ENCODE results near the gene CASTOR2.
"Not testable (repeated sequence)": the region's sequence is repeated elsewhere in the genome, so short reads cannot be mapped to it uniquely, and the experiment has no call there.

Gene CASTOR2

DNA sequence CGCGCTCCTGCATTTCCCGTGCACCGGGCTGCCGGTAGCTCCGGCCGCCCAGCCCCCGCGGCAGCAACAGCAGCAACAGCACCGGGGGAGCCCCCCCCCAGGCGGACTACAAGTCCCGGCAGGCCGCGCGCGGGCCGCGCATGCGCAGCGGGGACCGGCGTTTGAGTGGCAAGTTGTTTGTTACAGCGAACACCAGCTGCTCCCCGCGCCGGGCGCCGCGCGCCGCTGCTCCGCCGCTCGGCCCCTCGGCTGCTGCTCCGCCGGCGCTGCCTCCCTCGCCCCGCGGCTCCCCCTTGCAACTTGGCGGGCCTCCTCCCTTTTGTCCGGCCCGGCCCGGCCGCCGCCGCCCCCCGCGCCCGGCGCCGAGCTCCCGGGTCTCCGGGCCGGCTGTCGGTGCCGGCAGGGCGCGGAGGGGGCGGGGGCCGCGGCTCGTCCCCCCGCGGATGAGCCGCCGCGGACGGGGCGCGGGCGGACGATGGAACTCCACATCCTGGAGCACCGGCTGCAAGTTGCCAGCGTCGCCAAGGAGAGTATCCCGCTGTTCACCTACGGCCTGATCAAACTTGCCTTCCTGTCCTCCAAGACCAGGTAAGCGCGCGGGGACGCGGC is at the start of gene CASTOR2:
Gene CASTOR2 (plus strand): TSS at position 195 of the 609 bp plus-strand sequence. CDS start 281 bp downstream, at position 476.
- not testable (repeated sequence) for DNase-seq

DNA sequence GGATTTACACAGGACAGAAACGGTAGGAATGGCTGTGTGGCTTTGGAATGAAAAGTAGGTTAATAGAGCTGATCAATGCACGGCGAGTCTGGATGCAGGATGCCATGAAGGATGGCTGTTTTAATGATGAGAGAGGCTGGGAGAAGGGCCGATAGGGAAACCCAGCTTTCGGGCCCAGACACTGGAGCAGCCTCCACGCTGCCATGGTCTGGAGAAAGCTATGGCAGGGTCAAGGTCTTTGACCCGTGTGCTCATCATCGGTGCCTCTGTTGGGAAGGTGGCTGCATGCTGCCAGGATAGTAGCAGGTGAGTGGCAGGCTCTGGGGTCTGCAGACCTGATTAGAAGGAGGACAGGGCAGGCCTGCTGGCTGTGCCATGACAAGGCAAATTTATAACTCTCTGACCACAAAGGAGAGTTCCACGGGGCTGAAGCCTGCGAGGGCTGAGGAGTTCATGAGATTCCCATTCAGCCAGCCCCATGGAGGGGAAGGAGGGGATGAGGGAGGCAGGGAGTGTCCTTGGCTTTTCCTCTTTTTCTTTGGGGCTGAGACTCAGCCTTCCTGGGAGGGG is 42.1 kb upstream of the CASTOR2 start:
- not testable (repeated sequence) for DNase-seq

DNA sequence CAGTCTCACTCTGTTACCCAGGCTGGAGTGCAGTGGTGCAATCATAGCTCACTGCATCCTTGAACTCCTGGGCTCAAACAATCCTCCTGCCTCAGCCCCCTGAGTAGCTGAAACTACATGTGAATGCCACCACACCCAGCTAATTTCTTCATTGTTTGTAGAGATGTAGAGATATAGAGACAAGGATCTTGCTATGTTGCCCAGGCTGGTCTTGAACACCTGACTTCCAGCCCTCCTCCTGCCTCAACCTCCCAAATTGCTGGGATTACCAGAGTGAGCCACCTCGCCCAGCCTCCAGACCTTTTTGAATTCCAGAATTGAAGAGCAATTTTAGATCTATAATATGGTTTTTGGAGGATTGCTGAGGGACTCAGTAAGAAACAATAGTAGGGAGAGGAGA is 40.9 kb upstream of the CASTOR2 start:
- DNase-seq, result not testable (repeated sequence)

DNA sequence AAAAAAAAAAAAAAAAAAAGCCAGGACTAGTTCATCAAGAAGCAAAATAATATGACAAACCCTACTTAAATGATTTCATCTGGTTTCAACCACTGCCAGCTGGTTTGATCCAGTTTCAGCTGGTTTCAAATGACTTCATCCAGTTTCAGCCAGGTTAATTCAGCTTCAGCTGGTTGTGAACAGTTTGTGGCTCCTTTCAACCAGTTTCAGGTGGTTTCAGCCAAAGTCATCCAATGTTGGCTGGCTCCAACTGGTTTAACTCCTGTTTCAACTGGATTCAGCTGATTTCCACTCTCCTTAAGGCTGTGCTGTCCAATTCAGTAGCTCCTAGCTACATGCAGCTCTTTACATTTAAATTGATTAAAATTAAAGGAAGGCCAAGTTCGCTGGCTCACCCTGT is 37.5 kb upstream of the CASTOR2 start:
- DNase-seq, result not testable (repeated sequence)

DNA sequence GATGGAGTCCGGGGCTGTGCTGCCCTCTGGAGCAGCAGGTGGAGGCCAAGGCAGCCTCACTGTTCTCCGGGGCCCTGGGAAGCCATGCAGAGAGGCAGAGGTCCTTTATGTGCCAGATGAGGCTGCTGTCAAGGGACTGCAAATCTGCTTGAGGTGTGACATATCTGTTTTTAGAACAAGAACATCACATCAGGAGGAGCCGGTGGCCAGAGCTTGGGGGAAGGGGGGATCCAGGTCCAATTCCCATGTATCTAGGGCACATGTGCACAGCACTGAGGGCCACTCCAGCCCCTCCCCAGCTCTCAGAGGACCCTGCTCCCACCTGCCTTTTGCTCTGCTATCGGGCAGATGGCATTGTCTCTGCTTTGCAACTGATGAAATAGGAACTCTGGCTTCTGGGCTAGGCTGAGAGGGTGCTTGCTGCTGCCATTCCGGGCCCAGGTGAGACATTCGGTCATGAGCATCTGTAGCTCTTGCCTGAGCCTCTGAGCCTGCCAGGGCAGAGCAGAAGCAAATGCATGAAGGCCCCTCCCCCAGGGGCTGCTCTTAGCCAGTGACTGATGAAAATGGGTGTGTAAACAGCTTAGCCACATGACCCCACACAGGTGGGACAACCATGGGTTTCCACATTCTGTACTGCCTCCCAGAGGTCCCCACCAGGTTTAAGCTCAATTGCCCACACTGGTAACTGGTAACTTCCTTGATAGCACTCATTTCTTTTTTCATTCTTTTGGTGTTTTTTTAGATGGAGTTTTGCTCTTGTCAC is 32.8 kb upstream of the CASTOR2 start:
- not testable (repeated sequence) for DNase-seq

DNA sequence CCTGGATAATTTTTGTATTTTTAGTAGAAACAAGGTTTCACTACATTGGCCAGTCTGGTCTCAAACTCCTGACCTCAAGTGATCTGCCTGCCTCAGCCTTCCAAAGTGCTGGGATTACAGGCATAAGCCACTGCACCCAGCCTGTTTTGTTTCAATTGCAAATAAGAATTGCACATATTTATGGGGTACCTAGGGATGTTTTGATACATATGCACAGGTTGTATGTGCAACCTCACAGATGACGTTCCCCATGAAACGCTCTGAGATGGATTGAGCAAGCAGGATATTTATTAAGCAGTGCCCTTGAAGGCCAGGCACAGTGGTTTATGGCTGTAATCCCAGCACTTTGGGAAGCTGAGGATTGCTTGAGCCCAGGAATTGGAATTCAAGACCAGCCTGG is 25.1 kb upstream of the CASTOR2 start:
- DNase-seq, result not testable (repeated sequence)

DNA sequence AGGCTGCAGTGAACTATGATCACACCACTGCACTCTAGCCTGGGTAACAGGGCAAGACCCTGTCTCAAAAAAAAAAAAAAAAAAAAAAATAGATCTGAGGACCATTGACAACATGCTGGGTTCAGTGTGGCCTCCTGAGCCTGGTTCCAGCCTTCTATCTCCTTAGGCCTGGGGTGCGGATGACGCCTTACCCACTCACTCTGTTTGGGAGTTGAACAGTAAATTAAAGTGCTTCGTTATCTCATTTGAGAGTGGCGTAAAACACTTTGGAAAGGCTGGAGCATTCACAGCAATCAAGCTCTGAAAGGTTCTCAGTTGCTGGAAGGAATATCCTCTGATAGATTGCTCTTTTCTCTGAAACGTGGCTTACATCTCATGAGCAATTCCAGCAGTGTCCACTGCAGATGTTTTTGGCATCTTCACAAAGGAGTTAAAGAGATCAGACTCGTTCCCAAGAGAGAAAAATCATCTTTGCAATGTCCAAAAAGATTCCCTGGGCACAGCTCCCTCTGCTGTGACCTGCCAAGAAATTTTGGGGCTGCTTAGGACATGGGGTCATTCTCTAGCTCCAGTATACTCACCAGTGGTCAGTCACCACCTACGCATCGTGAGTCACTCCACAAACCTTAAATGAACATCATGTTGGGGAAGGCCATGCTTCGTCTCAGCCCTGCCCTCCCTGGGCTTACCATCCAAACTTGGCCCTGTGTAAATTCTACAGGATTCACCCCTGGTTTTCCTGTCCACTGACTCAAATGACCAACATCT is 23.0 kb upstream of the CASTOR2 start:
- not testable (repeated sequence) for DNase-seq

DNA sequence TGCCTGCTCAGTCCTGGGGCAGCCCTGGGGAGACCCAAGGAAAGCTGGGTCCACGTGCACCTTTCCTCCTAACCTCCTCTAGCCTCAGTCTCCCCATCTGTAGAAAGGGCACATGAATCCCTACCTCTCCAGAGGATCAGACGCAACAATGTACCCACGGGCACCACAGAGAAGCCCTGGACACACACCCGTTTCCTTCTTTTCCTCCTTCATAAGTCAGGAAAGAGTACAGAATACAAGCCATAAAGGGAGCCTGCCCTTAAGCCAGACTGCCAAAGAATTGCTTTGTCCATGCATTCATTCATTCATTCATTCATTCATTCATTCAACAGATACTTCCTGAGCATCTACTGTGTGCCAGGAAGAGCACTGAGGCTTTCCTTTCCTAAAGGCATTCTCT is 20.6 kb upstream of the CASTOR2 start:
- DNase-seq, result not testable (repeated sequence)

DNA sequence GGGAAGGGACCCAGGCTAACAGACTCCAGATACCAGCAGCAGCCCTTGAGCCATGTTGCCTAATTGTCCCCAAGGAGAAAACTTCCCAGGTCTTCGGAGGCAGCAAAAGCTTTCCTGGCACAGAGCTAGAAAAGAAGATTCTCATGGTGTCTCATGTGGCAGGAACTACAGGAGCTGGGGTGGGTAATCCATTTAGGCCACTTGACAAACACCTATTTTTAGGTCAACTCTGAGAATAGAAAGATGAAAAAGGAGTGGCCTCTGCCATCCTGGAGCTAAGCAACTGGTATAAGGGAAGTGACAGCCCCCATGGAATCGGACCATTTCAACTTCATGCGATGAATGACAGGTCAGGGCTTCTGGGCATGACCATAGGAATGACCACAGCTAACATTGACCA is 16.8 kb upstream of the CASTOR2 start:
- not testable (repeated sequence) for DNase-seq

DNA sequence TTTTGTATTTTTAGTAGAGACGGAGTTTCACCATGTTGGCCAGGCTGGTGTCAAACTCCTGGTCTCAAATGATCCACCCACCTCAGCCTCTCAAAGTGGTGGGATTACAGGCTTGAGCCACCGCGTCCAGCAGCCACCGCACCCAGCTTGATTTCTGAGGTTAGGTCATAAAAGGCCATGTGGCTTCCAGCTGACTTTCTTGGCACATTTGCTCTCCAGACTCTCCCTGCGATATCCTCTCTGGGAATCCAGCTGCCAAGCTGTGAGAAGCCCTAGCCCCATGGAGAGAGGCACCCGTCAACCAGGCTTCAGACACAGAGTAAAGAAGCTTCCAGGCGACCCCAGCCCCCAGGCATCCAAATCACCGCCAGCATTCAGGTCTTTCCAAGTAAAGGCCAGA is 10.7 kb upstream of the CASTOR2 start:
- not testable (repeated sequence) for DNase-seq

DNA sequence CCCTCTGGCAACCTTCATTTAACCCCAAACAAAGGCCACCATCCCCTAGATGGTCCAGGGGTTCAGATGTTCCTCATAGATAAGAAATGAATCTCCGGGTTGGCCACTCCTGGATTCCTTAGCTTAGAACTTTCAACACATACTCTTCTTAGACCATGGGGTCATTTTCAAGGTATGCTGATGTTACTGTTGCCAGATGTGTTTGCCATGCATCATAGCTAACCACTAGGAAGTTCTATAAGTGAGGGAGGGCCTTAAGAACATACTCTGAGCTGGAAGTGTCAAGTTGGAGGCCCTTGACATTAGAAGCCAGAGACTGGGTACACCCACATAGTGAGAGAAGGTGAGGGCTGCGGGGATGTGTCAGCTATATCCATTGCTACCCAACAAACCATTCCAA is 6.2 kb upstream of the CASTOR2 start:
- DNase-seq, result not testable (repeated sequence)

DNA sequence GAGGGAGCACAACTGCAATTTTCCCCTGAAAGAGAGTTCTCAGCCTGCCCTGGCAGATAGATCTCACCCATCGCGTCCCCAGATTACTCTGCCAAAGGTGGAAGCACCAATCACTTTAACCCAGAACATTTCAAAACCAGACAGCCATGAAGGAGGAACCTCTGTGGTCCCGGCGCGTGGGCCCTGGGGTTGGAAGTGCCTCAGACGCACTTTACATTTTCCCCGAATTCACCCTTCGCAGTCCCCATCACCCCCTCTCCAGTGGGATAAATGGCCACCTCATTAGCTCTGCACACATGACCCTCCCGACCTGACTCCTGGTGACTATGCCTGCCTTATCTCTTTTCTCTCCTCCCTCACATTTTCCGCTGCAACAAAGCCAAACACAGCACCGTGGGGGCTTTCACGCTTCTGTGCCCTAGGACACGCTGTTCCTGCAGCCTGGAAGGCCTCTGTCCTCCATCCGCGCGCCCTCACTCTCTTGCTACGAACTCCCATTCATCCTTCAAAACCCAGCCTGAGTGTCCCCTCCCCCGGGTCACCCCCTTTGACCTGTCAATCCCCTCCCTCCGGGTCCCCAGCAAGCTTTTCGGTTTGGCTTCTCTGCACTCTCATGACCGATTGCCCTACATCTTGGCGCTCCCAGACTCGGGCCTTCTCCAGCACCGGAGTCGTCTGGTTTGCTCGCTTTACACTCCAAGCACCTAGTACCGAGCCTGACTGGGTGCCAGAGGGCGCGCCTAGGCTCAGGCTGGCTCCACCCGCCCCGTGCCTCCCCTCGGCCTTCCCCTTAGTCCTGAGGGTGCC is 598 bp upstream of the CASTOR2 start:
- DNase-seq, result not testable (repeated sequence)

DNA sequence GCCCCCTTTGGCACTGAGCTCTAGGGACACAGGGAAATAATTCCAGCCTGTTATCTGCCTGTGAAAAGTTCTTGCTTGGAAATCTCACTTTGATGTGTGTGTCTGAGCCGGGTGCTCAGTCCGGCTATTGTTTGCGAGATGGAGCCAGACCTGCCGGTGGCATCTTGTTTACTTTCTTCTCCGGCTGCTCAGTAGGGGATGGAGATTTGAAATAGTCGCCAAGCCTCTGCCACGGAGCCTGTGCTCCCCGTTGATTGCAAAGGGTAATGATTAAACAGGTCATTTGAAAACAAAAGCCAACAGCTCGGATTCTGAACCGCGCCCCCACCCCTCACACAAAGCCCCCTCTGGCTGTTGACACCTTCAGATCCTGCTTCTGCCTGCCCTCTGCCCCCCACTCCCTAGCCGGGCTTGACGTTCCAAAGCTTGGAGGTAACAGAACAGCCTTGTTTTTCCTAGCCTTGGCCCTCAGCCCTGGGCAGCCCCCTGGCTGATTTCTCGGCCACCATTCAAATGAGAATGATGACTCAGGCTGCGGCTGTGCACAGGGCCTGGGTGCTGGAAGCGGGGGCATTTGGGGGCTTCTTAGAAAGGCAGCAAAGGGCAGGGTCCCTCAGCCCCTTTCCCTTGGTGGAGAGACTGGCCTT is 1.8 kb downstream of the CASTOR2 start:
- not testable (repeated sequence) for DNase-seq

DNA sequence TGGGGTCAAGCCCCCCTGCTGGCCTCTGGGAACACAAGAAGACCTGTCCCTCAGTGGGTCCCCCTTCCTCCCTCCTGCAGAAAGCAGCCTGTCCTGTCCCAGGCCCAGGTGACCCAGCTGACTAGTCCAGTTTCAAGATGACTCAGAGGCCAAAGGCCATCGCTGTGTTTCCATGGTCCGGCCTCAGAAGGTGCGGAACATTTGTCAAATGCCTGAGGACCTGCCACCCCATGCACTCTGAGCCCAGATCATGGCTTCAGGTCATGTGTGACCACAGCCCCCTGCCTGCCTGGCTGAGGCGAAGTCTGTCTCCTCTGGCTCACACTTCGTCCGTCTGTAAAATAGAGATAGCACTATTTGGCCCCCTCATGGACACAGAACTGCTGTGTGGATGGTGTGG is 2.4 kb downstream of the CASTOR2 start:
- DNase-seq, result not testable (repeated sequence)

DNA sequence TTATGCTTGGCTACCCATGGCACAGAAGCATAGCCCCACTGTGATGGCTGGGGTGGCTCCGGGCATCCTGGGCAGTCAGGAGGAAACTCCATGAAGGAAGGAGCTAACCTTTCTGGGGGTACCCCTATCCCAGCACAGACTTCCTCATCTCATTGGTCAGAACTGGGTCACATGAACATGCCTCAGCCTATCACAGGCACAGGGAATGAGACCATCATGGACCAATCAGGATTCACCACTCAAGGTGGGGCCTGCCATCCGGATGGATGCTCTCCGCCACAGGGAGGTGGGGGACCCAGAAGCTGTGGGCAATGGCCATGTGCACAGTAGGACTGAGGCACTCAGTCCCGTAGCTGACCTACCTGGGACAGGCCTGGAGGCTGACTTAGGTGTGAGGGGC is 6.9 kb downstream of the CASTOR2 start:
- not testable (repeated sequence) for DNase-seq

DNA sequence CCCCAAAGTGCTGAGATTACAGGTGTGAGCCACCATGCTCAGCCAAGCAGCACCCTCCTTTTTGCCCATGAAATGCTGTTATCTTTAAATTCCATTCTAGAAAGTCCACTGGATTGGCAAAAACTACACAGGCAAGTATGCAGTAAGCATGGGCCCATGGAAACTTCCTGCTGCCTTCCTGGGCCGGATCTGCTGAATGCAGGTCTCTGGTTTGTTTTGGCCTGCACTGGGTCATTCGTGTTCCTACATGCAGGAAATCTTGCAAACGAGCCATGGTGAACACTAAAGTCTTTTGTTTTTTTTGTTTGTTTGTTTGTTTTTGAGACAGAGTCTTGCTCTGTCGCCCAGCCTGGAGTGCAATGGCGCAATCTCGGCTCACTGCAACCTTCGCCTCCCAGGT is 7.9 kb downstream of the CASTOR2 start:
- not testable (repeated sequence) for DNase-seq

DNA sequence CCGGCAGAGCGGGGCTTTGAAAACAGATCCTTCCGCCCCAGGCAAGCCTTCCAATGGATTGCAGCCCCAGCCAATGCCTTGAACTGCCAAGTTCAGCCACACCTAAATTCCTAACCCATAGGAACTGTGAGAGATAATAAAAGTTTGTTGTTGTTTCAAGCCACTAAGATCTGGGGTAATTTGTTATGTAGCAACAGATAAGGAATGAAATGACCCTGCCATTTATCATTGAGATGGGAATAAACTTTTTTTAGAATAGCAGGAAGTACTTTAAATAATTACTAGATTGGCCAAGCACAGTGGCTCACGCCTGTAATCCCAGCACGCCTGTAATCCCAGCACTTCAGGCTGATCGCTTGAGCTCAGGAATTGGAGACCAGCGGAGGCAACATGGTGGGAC is 11.5 kb downstream of the CASTOR2 start:
- DNase-seq, result not testable (repeated sequence)

DNA sequence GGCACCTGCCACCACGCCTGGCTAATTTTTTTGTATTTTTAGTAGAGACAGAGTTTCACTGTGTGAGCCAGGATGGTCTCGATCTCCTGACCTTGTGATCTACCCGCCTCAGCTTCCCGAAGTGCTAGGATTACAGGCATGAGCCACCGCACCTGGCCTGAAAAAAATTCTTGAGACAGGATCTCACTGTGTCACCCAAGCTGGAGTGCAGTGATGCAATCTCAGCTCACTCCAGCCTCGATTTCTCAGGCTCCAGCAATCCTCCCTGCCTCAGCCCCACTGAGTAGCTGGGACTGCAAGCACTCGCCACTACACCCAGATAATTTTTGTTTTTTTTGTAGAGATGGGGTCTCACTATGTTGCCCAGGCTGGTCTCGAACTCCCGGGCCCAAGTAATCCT is 13.0 kb downstream of the CASTOR2 start:
- DNase-seq, result not testable (repeated sequence)

DNA sequence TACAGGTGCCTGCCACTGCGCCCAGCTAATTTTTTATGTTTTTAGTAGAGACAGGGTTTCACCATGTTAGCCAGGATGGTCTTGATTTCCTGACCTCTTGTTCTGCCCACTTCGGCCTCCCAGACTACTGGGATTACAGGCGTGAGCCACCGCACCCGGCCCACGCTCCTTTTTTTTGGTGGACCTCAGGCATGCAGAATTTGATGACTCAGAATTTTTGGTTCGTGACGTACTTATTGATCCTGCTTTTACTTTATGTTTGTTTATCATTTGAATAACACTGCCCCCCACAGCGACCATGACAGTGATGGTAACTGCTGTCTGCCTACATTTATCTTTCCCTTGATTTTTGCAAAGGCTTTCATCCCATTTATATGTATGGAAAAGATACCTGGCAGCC is 23.9 kb downstream of the CASTOR2 start:
- DNase-seq, result not testable (repeated sequence)

DNA sequence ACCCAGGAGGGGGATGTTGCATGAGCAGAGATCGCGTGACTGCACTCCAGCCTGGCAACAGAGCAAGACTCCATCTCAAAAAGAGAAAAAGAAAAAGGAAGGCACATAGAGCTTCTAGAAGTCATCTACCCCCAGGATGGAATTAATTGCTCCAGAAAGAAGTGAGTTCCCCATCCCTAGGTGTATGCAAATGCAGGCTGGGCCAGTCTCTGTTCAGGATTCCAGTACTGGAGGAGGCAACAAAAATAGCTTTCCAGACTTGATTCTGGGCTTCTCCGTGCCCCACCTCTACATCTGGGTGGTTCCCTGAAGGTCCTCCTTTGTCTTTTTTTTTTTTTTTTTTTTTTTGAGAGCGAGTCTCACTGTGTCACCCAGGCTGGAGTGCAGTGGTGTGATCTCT is 28.6 kb downstream of the CASTOR2 start:
- no peak for DNase-seq

DNA sequence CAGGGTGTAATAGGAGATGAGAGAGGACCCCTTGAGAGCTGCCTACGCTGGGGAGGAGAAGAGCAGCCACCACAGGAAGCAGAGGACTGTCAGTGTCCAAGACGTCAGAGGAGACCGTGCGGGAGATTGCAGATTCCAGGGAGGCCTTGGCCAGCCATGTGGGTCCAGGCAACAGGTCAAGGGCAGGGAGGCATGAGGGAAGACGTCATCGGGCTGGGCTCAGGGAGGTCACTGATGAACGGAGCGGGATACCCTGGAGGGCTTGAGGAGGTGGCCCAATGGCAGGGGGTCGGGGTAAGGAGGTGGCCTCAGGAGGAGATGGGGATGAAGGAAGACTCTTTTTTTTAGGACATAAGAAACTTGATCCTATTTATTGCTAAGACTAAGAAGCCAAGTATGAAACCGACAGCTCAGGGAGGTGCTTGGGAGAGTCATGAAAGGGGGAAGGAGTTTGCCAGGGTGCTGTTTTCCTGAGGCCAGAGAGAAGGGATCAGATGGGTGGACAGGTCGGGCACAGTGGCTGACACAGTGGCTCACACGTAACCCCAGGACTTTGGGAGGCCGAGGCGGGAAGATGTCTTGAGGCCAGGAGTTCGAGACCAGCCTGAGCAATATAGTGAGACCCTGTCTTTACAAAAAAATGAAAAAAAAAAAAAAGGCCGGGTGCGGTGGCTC is 30.5 kb downstream of the CASTOR2 start:
- not testable (repeated sequence) for DNase-seq
